NCI-H460 (cell line): ENCODE results near the gene OLFML2A. TPM values are rescaled to one million over a fixed set of nuclear protein-coding genes. Genes with fewer than 3 reads are reported as not detected.
"Not testable (repeated sequence)": the region's sequence is repeated elsewhere in the genome, so short reads cannot be mapped to it uniquely, and the experiment has no call there.

ENCODE experiments used
- DNase-seq: peaks from one replicate; pipeline ENCODE4 v3.0.0-alpha.2; 2016; ENCODE audit warnings: low read depth; ENCODE audit errors: extremely low read depth
- total RNA-seq: library from RNA; depleted of rRNA; stranded (reverse); fragments of >200 nt; shearing (Covaris generic); gene quantifications from 2 replicates; pipeline ENCODE4 v1.2.3, GENCODE V29; 2014

The OLFML2A gene
- total RNA-seq, 1 experiment from 2014 or later = 63.6 TPM

- DNase-seq = no peak
Observed at GRCh38 chr9:124760719-124761118, 16.2 kb upstream of the OLFML2A start.

- DNase-seq = no peak
Observed at GRCh38 chr9:124761196-124761595, 15.7 kb upstream of the OLFML2A start.

- DNase-seq = no peak
Observed at GRCh38 chr9:124761710-124762109, 15.2 kb upstream of the OLFML2A start.

GRCh38 chr9:124762633-124763032 is 14.3 kb upstream of the OLFML2A start:
- no peak for DNase-seq

- DNase-seq = no peak
Observed at GRCh38 chr9:124764774-124765438, 12.0 kb upstream of the OLFML2A start.

- DNase-seq = no peak
Observed at GRCh38 chr9:124765439-124765835, 11.5 kb upstream of the OLFML2A start.

- no peak for DNase-seq
Observed at GRCh38 chr9:124766326-124766725, 10.6 kb upstream of the OLFML2A start.

GRCh38 chr9:124766815-124767554 is 9.9 kb upstream of the OLFML2A start:
- no peak for DNase-seq

GRCh38 chr9:124767821-124768220 is 9.1 kb upstream of the OLFML2A start:
- DNase-seq = no peak

GRCh38 chr9:124768334-124768733 is 8.6 kb upstream of the OLFML2A start:
- DNase-seq = no peak

- no peak for DNase-seq
Observed at GRCh38 chr9:124768750-124769548, 8.0 kb upstream of the OLFML2A start.

- no peak for DNase-seq
Observed at GRCh38 chr9:124769549-124770358, 7.2 kb upstream of the OLFML2A start.

GRCh38 chr9:124770359-124771020 is 6.4 kb upstream of the OLFML2A start:
- DNase-seq = no peak

GRCh38 chr9:124771021-124771866 is 5.7 kb upstream of the OLFML2A start, which contains the start of gene NR6A1:
Gene NR6A1 (minus strand): TSS chr9:124771311.
- peak; percentile 95 for DNase-seq

GRCh38 chr9:124771867-124772679 is 4.9 kb upstream of the OLFML2A start:
- peak; percentile 66 for DNase-seq

- not testable (repeated sequence) for DNase-seq
Observed at GRCh38 chr9:124772877-124773276, 4.1 kb upstream of the OLFML2A start.

GRCh38 chr9:124773473-124774128 is 3.3 kb upstream of the OLFML2A start:
- no peak for DNase-seq
